CD4-positive, alpha-beta T cell (primary cell): ENCODE results near the gene PRTN3. TPM values are rescaled to one million over a fixed set of nuclear protein-coding genes. Genes with fewer than 3 reads are reported as not detected.
A peak's percentile ranks its signal among the peaks of the same experiment; 100 is the strongest.

ENCODE experiments used
- ATAC-seq: fragments of 200-7000 bp; cut with Tn5 transposase; one replicate; pipeline ENCODE4 v1.10.0; 2022; ENCODE audit warnings: mild to moderate bottlenecking; ENCODE audit not compliant: poor library complexity
- CTCF ChIA-PET: fragments of 350-600 bp; sonication (Branson Sonifier 250); formaldehyde crosslinking; loops from one replicate; lab custom pipeline; 2021; ENCODE audit warnings: antibody characterized with exemption, inconsistent platforms; lab: Charles Lee
- POLR2A ChIA-PET: fragments of 350-600 bp; sonication (Branson Sonifier 250); formaldehyde crosslinking; loops from one replicate; lab custom pipeline; 2021; ENCODE audit warnings: antibody characterized with exemption, inconsistent platforms; lab: Charles Lee
- DNase-seq, 14 experiments: peaks; one replicate each; pipeline ENCODE4 v3.0.0-alpha.2; 2013 to 2020; ENCODE audit warnings: mixed read lengths in 2 of 14
- H3K27ac ChIP-seq, 2 donors: one replicate each; pipeline versions ENCODE4 v1.5.1 to v1.7.0; 2013; ENCODE audit warnings: low read length in 2 of 2, low read depth in 1 of 2, mild to moderate bottlenecking in 1 of 2
- H3K27me3 ChIP-seq, 2 experiments: 1 replicate in 1 of 2; 2 replicates in 1 of 2; pipeline versions ENCODE4 v1.6.1 to v1.7.0; 2013; ENCODE audit warnings: low read length in 2 of 2, control low read depth in 1 of 2, mild to moderate bottlenecking in 1 of 2, moderate library complexity in 1 of 2; ENCODE audit not compliant: insufficient read depth in 2 of 2, control insufficient read depth in 1 of 2
- H3K36me3 ChIP-seq: one replicate; pipeline ENCODE4 v1.6.1; 2013; ENCODE audit warnings: low read length, control low read depth; ENCODE audit not compliant: insufficient read depth
- H3K4me1 ChIP-seq: one replicate; pipeline ENCODE4 v1.6.1; 2013; ENCODE audit warnings: low read length, control low read depth; ENCODE audit not compliant: insufficient read depth
- H3K4me3 ChIP-seq: one replicate; pipeline ENCODE4 v1.5.1; 2013; ENCODE audit warnings: mild to moderate bottlenecking, low read length, moderate library complexity
- H3K9me3 ChIP-seq, 2 experiments: 1 replicate in 1 of 2; 2 replicates in 1 of 2; pipeline versions ENCODE4 v1.6.1 to v1.7.0; 2013; ENCODE audit warnings: low read length in 2 of 2, mild to moderate bottlenecking in 2 of 2, control low read depth in 1 of 2, moderate library complexity in 1 of 2; ENCODE audit not compliant: control insufficient read depth in 1 of 2, insufficient read depth in 1 of 2
- H3K27ac Mint-ChIP-seq: one replicate; pipeline ENCODE4 v1.8.0; 2020; ENCODE audit warnings: mixed read lengths
- H3K27me3 Mint-ChIP-seq: one replicate; pipeline ENCODE4 v1.8.0; 2021; ENCODE audit warnings: mixed read lengths
- H3K36me3 Mint-ChIP-seq: one replicate; pipeline ENCODE4 v1.8.0; 2021; ENCODE audit warnings: low read depth, mixed read lengths
- H3K4me1 Mint-ChIP-seq: one replicate; pipeline ENCODE4 v1.8.0; 2021; ENCODE audit warnings: low read depth, mixed read lengths
- H3K4me3 Mint-ChIP-seq: one replicate; pipeline ENCODE4 v1.8.0; 2020; ENCODE audit warnings: mild to moderate bottlenecking, mixed read lengths
- H3K9me3 Mint-ChIP-seq: one replicate; pipeline ENCODE4 v1.8.0; 2020; ENCODE audit warnings: mixed read lengths
- CTCF ChIP-seq: fragments of 200-600 bp; IDR thresholded peaks from one replicate; pipeline ENCODE4 v1.8.0; 2022; ENCODE audit warnings: antibody characterized with exemption, mild to moderate bottlenecking
- intact Hi-C, 2 experiments: fragments of 100-400 bp; cut with DNase I in 1 of 2; cut with micrococcal nuclease in 1 of 2; formaldehyde crosslinking; loops; one replicate each; pipeline versions ENCODE4 v1.15.1 to v1.9.0; 2023 to 2025; cut with DNase I, micrococcal nuclease
- total RNA-seq, 174 experiments: library from RNA in 2 of 174; stranded (reverse) in 2 of 174; gene quantifications; one replicate each; pipeline ENCODE4 v1.2.3 and lab custom pipeline; 2021 to 2026

The PRTN3 gene
- total RNA-seq, 2 experiments from 2014 or later, result not detected

- peak overlapping the region; percentile 49 for H3K27ac Mint-ChIP-seq
- no peak for DNase-seq
Measured at GRCh38 chr19:803686-804418, 36.9 kb upstream of the PRTN3 start.

GRCh38 chr19:804419-805165, 36.2 kb upstream of the PRTN3 start:
- CTCF ChIA-PET, result no interaction called here
- H3K4me1 Mint-ChIP-seq, result peaks cover 46% of the 10 kb centered on the region
- peaks cover 53% of the 10 kb centered on the region for H3K4me1 ChIP-seq
- intact Hi-C loops, result no loop called here
- H3K36me3 ChIP-seq, result peaks cover 83% of the 10 kb centered on the region
- no peak for DNase-seq
- peak overlapping the region; percentile 55 for H3K27ac Mint-ChIP-seq
- no peaks in the 10 kb centered on the region for H3K9me3 Mint-ChIP-seq
- ATAC-seq, result no peak
- H3K27ac ChIP-seq, result no peak overlapping the region
- H3K27me3 ChIP-seq, result no peaks in the 10 kb centered on the region
- H3K4me3 Mint-ChIP-seq, result no peak overlapping the region
- H3K36me3 Mint-ChIP-seq, result peaks cover 56% of the 10 kb centered on the region
- TF ChIP-seq CTCF, result no peak
- POLR2A ChIA-PET, result no interaction called here
- H3K4me3 ChIP-seq, result no peak overlapping the region
- no peaks in the 10 kb centered on the region for H3K9me3 ChIP-seq
- H3K27me3 Mint-ChIP-seq, result no peaks in the 10 kb centered on the region

More at GRCh38 chr19:803686-804418, 36.9 kb upstream of the PRTN3 start:
- Mint-ChIP-seq H3K27me3 (no peaks in the 10 kb centered on the region), H3K4me1 (peaks cover 53% of the 10 kb centered on the region), H3K4me3 (no peak overlapping the region), H3K9me3 (no peaks in the 10 kb centered on the region), H3K36me3 (peaks cover 59% of the 10 kb centered on the region)
- Histone ChIP-seq H3K4me3 (no peak overlapping the region), H3K27ac (no peak overlapping the region), H3K36me3 (peaks cover 83% of the 10 kb centered on the region), H3K9me3 (no peaks in the 10 kb centered on the region), H3K27me3 (no peaks in the 10 kb centered on the region), H3K4me1 (peaks cover 61% of the 10 kb centered on the region)
- POLR2A ChIA-PET, result no interaction called here
- TF ChIP-seq CTCF, result no peak
- intact Hi-C loops, result no loop called here
- CTCF ChIA-PET, result interaction anchor here (0.6 to 0.7 kb wide), 2 partner anchors 60 to 217 kb away, joined by 3 to 4 read pairs; no protein-coding TSS in a partner anchor
- no peak for ATAC-seq

GRCh38 chr19:805166-805551, 35.6 kb upstream of the PRTN3 start:
- intact Hi-C loops, result no loop called here
- ATAC-seq, result no peak
- ChIA-PET POLR2A (no interaction called here), CTCF (no interaction called here)
- Histone ChIP-seq H3K27me3 (no peaks in the 10 kb centered on the region), H3K27ac (no peak overlapping the region), H3K4me3 (no peak overlapping the region), H3K36me3 (peaks cover 85% of the 10 kb centered on the region), H3K9me3 (no peaks in the 10 kb centered on the region), H3K4me1 (peaks cover 48% of the 10 kb centered on the region)
- peak overlapping the region; percentile 55 for H3K27ac Mint-ChIP-seq
- DNase-seq, result no peak
- H3K36me3 Mint-ChIP-seq, result peaks cover 56% of the 10 kb centered on the region
- no peak for TF ChIP-seq CTCF
- peaks cover 40% of the 10 kb centered on the region for H3K4me1 Mint-ChIP-seq
- no peaks in the 10 kb centered on the region for H3K9me3 Mint-ChIP-seq
- no peaks in the 10 kb centered on the region for H3K27me3 Mint-ChIP-seq
- H3K4me3 Mint-ChIP-seq, result no peak overlapping the region
